Activated T-helper 1 cell treated with anti-CD3 and anti-CD28 coated beads, Interleukin-2, amount 50 U/mL, for 16 hours (primary cell): ENCODE results near the gene DNAJC5.

Experiments
- DNase-seq, 2 donors: peaks; one replicate each; pipeline ENCODE4 v3.0.0-alpha.2; 2020; ENCODE audit warnings: low read depth in 1 of 2, low spot score in 1 of 2

Gene DNAJC5

GRCh38 chr20:63979557-63980316 is 84.8 kb downstream of the DNAJC5 start, which contains the start of gene SAMD10:
Gene SAMD10 (minus strand): TSS chr20:63979642. CDS start chr20:63979467, 175 bp downstream.
- DNase-seq, result peak in 1 of 2 donors; percentile 57

- DNase-seq, result no peak
These were observed 85.4 kb downstream of the DNAJC5 start for GRCh38 chr20:63980317-63980805.

- DNase-seq, result peak; percentile 90 to 93
These were observed 86.1 kb downstream of the DNAJC5 start, which contains the start of gene PRPF6 for GRCh38 chr20:63980806-63981728. Gene PRPF6 (plus strand): TSS chr20:63981132. CDS start chr20:63981246, 114 bp downstream.

- no peak for DNase-seq
These were observed 88.0 kb downstream of the DNAJC5 start for GRCh38 chr20:63982937-63983336.
